ENCODE measurements around the gene NT5M.
"Not testable (repeated sequence)": the region's sequence is repeated elsewhere in the genome, so short reads cannot be mapped to it uniquely, and the experiment has no call there.

GRCh38 chr17:17383431-17384290, 80.5 kb downstream of the NT5M start:
- not testable (repeated sequence) for TF ChIP-seq EZH2phosphoT487, CTCF (IDR thresholded peaks at IDR 0.05)
